Karpas-422 (cell line): ENCODE results near the gene ARID1B. TPM values are rescaled to one million over a fixed set of nuclear protein-coding genes. Genes with fewer than 3 reads are reported as not detected.
A peak's percentile ranks its signal among the peaks of the same experiment; 100 is the strongest.

Experiments
- DNase-seq: peaks from one replicate; pipeline ENCODE4 v3.0.0-alpha.2; 2015
- H2AFZ ChIP-seq: fragments of 200-600 bp; sonication (generic); 2 replicates; pipeline ENCODE4 v1.6.1; 2014; ENCODE audit warnings: antibody characterized with exemption, low read length, mixed read lengths
- H3K27ac ChIP-seq: fragments of 200-600 bp; sonication (generic); 2 replicates; pipeline ENCODE4 v1.5.1; 2014; ENCODE audit warnings: mild to moderate bottlenecking, low read length, moderate library complexity
- H3K27me3 ChIP-seq: fragments of 200-600 bp; sonication (generic); 2 replicates; pipeline ENCODE4 v1.6.1; 2014; ENCODE audit warnings: low read length, mixed read lengths
- H3K36me3 ChIP-seq: fragments of 200-600 bp; sonication (generic); 2 replicates; pipeline ENCODE4 v1.6.1; 2014; ENCODE audit warnings: low read length, mixed read lengths; ENCODE audit not compliant: insufficient read depth
- H3K4me1 ChIP-seq: fragments of 200-600 bp; sonication (generic); 2 replicates; pipeline ENCODE4 v1.6.1; 2014; ENCODE audit warnings: mild to moderate bottlenecking, low read length, mixed read lengths
- H3K4me2 ChIP-seq: fragments of 200-600 bp; sonication (generic); 2 replicates; pipeline ENCODE4 v1.6.1; 2014; ENCODE audit warnings: low read length, low read depth, mild to moderate bottlenecking; ENCODE audit not compliant: poor library complexity, severe bottlenecking
- H3K4me3 ChIP-seq: fragments of 200-600 bp; sonication (generic); 2 replicates; pipeline ENCODE4 v1.5.1; 2014; ENCODE audit warnings: mild to moderate bottlenecking, antibody characterized with exemption, low read length, mixed read lengths
- H3K79me2 ChIP-seq: fragments of 200-600 bp; sonication (generic); 2 replicates; pipeline ENCODE4 v1.6.1; 2014; ENCODE audit warnings: mild to moderate bottlenecking, low read length, mixed read lengths
- H3K9ac ChIP-seq: fragments of 200-600 bp; sonication (generic); 2 replicates; pipeline ENCODE4 v1.6.0; 2014; ENCODE audit warnings: low read length
- H3K9me2 ChIP-seq: fragments of 200-600 bp; sonication (generic), shearing (Covaris generic); replicated peaks from 2 replicates; pipeline ENCODE4 v1.6.0; 2014; ENCODE audit warnings: mild to moderate bottlenecking, low read length, moderate library complexity; ENCODE audit not compliant: insufficient read depth
- H3K9me3 ChIP-seq: fragments of 300-700, 200-600 bp; sonication (generic); 2 replicates; pipeline ENCODE4 v1.6.1; 2014; ENCODE audit warnings: low read length, mixed read lengths
- H4K20me1 ChIP-seq: fragments of 200-600 bp; sonication (generic); 2 replicates; pipeline ENCODE4 v1.6.1; 2014; ENCODE audit warnings: mild to moderate bottlenecking, antibody characterized with exemption, low read length, low read depth; ENCODE audit not compliant: insufficient read depth
- total RNA-seq: library from RNA; depleted of rRNA; stranded (reverse); fragments of >200 nt; shearing (Covaris generic); gene quantifications from 2 replicates; pipeline ENCODE4 v1.2.3, GENCODE V29; 2014; ENCODE audit warnings: low replicate concordance

Gene ARID1B
- total RNA-seq, 1 experiment from 2014 or later = 174 TPM

GRCh38 chr6:156924246-156924645 is 147.1 kb downstream of the ARID1B start:
- Histone ChIP-seq H2AFZ (no peak overlapping the region), H3K27me3 (no peaks in the 10 kb centered on the region), H4K20me1 (no peaks in the 10 kb centered on the region), H3K4me1 (peaks cover 51% of the 10 kb centered on the region), H3K9me3 (no peaks in the 10 kb centered on the region), H3K4me3 (no peak overlapping the region), H3K9me2 (no peaks in the 10 kb centered on the region), H3K36me3 (no peaks in the 10 kb centered on the region), H3K27ac (peak overlapping the region; percentile 51; the same call in 1 of the 2 replicates), H3K9ac (no peak overlapping the region), H3K79me2 (peaks cover 98% of the 10 kb centered on the region), H3K4me2 (no peak overlapping the region)
- DNase-seq = no peak

- Histone ChIP-seq H4K20me1 (no peaks in the 10 kb centered on the region), H3K9me2 (no peaks in the 10 kb centered on the region)
Measured at GRCh38 chr6:156925026-156925425, 147.8 kb downstream of the ARID1B start.

GRCh38 chr6:156925718-156926607 is 148.8 kb downstream of the ARID1B start:
- Histone ChIP-seq H3K4me2 (peak overlapping the region; percentile 14), H3K4me1 (peaks cover 66% of the 10 kb centered on the region), H4K20me1 (no peaks in the 10 kb centered on the region), H3K9ac (no peak overlapping the region), H2AFZ (no peak overlapping the region), H3K79me2 (peaks cover 98% of the 10 kb centered on the region), H3K9me2 (no peaks in the 10 kb centered on the region), H3K27me3 (no peaks in the 10 kb centered on the region), H3K9me3 (no peaks in the 10 kb centered on the region), H3K4me3 (no peak overlapping the region), H3K27ac (peak overlapping the region; percentile 51), H3K36me3 (no peaks in the 10 kb centered on the region)
- DNase-seq = no peak

More at GRCh38 chr6:156925026-156925425, 147.8 kb downstream of the ARID1B start:
- no peak overlapping the region for H2AFZ ChIP-seq
- H3K9me3 ChIP-seq = no peaks in the 10 kb centered on the region
- peak overlapping the region; percentile 51 for H3K27ac ChIP-seq
- H3K27me3 ChIP-seq = no peaks in the 10 kb centered on the region
- no peaks in the 10 kb centered on the region for H3K36me3 ChIP-seq
- H3K79me2 ChIP-seq = peaks cover 98% of the 10 kb centered on the region
- peaks cover 58% of the 10 kb centered on the region for H3K4me1 ChIP-seq
- DNase-seq = no peak
- H3K4me3 ChIP-seq = no peak overlapping the region
- H3K4me2 ChIP-seq = peak overlapping the region; percentile 14
- no peak overlapping the region for H3K9ac ChIP-seq

- Histone ChIP-seq H3K27me3 (no peaks in the 10 kb centered on the region), H3K9me3 (no peaks in the 10 kb centered on the region), H3K4me1 (peaks cover 82% of the 10 kb centered on the region), H3K36me3 (no peaks in the 10 kb centered on the region), H3K4me2 (no peak overlapping the region), H2AFZ (no peak overlapping the region), H3K9ac (no peak overlapping the region), H4K20me1 (no peaks in the 10 kb centered on the region), H3K79me2 (peaks cover 98% of the 10 kb centered on the region), H3K4me3 (no peak overlapping the region), H3K27ac (no peak overlapping the region), H3K9me2 (no peaks in the 10 kb centered on the region)
- DNase-seq = no peak
Measured at GRCh38 chr6:156928126-156928525, 150.9 kb downstream of the ARID1B start.

- Histone ChIP-seq H2AFZ (no peak overlapping the region), H3K9me3 (no peaks in the 10 kb centered on the region), H3K9me2 (no peaks in the 10 kb centered on the region), H3K9ac (no peak overlapping the region), H3K27me3 (no peaks in the 10 kb centered on the region), H3K36me3 (no peaks in the 10 kb centered on the region), H3K4me3 (no peak overlapping the region), H3K79me2 (peaks cover 98% of the 10 kb centered on the region), H3K4me2 (no peak overlapping the region), H3K27ac (no peak overlapping the region), H4K20me1 (no peaks in the 10 kb centered on the region), H3K4me1 (peaks cover 84% of the 10 kb centered on the region)
- DNase-seq = no peak
Measured at GRCh38 chr6:156928972-156929371, 151.8 kb downstream of the ARID1B start.

- Histone ChIP-seq H3K4me2 (no peak overlapping the region), H3K36me3 (peaks cover 11% of the 10 kb centered on the region; the same call in 1 of the 2 replicates), H3K79me2 (peaks cover 98% of the 10 kb centered on the region), H3K27me3 (no peaks in the 10 kb centered on the region), H4K20me1 (no peaks in the 10 kb centered on the region), H3K9ac (no peak overlapping the region), H3K4me3 (no peak overlapping the region), H3K9me3 (no peaks in the 10 kb centered on the region), H3K9me2 (no peaks in the 10 kb centered on the region), H3K4me1 (peaks cover 81% of the 10 kb centered on the region), H3K27ac (no peak overlapping the region), H2AFZ (no peak overlapping the region)
- no peak for DNase-seq
Measured at GRCh38 chr6:156931283-156931682, 154.1 kb downstream of the ARID1B start.

- H3K9me2 ChIP-seq = no peaks in the 10 kb centered on the region
- no peaks in the 10 kb centered on the region for H4K20me1 ChIP-seq
- no peak overlapping the region for H3K9ac ChIP-seq
- peaks cover 18% of the 10 kb centered on the region; the same call in 1 of the 2 replicates for H3K36me3 ChIP-seq
- H3K27me3 ChIP-seq = no peaks in the 10 kb centered on the region
- no peaks in the 10 kb centered on the region for H3K9me3 ChIP-seq
- no peak overlapping the region for H3K4me3 ChIP-seq
- H3K79me2 ChIP-seq = peaks cover 98% of the 10 kb centered on the region
- DNase-seq = peak; percentile 70
- peaks cover 88% of the 10 kb centered on the region for H3K4me1 ChIP-seq
- peak overlapping the region; percentile 57; the same call in 1 of the 2 replicates for H3K27ac ChIP-seq
- H3K4me2 ChIP-seq = peak overlapping the region; percentile 24
- H2AFZ ChIP-seq = no peak overlapping the region
Measured at GRCh38 chr6:156933201-156934068, 156.3 kb downstream of the ARID1B start.

- no peaks in the 10 kb centered on the region for H3K9me2 ChIP-seq
- peaks cover 98% of the 10 kb centered on the region for H3K79me2 ChIP-seq
- no peak for DNase-seq
- H3K4me3 ChIP-seq = no peak overlapping the region
- no peak overlapping the region for H2AFZ ChIP-seq
- no peaks in the 10 kb centered on the region for H3K27me3 ChIP-seq
- no peak overlapping the region for H3K4me2 ChIP-seq
- H3K9ac ChIP-seq = no peak overlapping the region
- H4K20me1 ChIP-seq = no peaks in the 10 kb centered on the region
- peaks cover 92% of the 10 kb centered on the region for H3K4me1 ChIP-seq
- no peaks in the 10 kb centered on the region for H3K9me3 ChIP-seq
- peak overlapping the region; percentile 57; the same call in 1 of the 2 replicates for H3K27ac ChIP-seq
- H3K36me3 ChIP-seq = peaks cover 18% of the 10 kb centered on the region; the same call in 1 of the 2 replicates
Measured at GRCh38 chr6:156934069-156934460, 156.9 kb downstream of the ARID1B start.
